HepG2 (cell line): Measurements from ENCODE around the gene EPN3. TPM values are rescaled to one million over a fixed set of nuclear protein-coding genes. Genes with fewer than 3 reads are reported as not detected.

Experiments used
- CHCHD3 ChIP-seq: sonication (generic); formaldehyde crosslinking; IDR thresholded peaks from 2 replicates; pipeline ENCODE4 v1.8.0; 2022; ENCODE audit warnings: mild to moderate bottlenecking, missing genetic modification reagents, moderate library complexity
- DPF2 ChIP-seq: sonication (generic); formaldehyde crosslinking; IDR thresholded peaks from 2 replicates; pipeline ENCODE4 v1.4.0; 2020; ENCODE audit warnings: mild to moderate bottlenecking, low read depth, missing genetic modification reagents, borderline replicate concordance
- FOXO4 ChIP-seq: sonication (generic); formaldehyde crosslinking; conservative IDR thresholded peaks from 2 replicates; pipeline ENCODE4 v1.8.1; 2023; ENCODE audit warnings: missing genetic modification reagents
- GATAD2A ChIP-seq: IDR thresholded peaks from 2 replicates; pipeline ENCODE4 v1.6.1; 2016
- HDAC1 ChIP-seq: sonication (generic); formaldehyde crosslinking; IDR thresholded peaks from 2 replicates; pipeline ENCODE4 v1.5.1; 2020; ENCODE audit warnings: mild to moderate bottlenecking, missing genetic modification reagents
- HINFP ChIP-seq: sonication (generic); formaldehyde crosslinking; IDR thresholded peaks from 2 replicates; pipeline ENCODE4 v1.4.0; 2020; ENCODE audit warnings: low read depth, mild to moderate bottlenecking, missing genetic modification reagents
- HMGA1 ChIP-seq: sonication (generic); formaldehyde crosslinking; conservative IDR thresholded peaks from 2 replicates; pipeline ENCODE4 v1.4.0; 2020; ENCODE audit warnings: missing genetic modification reagents
- HNRNPL ChIP-seq: fragments of 200-400 bp; formaldehyde crosslinking; IDR thresholded peaks from 2 replicates; pipeline ENCODE4 v1.6.1; 2017; ENCODE audit warnings: mild to moderate bottlenecking, low read depth, low read length
- MAFF ChIP-seq: IDR thresholded peaks from 2 replicates; pipeline ENCODE4 v1.6.1; 2011; ENCODE audit warnings: low read depth, low read length, improper control_type of control experiment
- MIER2 ChIP-seq: IDR thresholded peaks from 2 replicates; pipeline ENCODE4 v1.6.1; 2016; ENCODE audit warnings: missing biosample characterization, missing genetic modification reagents
- NFKB2 ChIP-seq: sonication (generic); formaldehyde crosslinking; IDR thresholded peaks from 2 replicates; pipeline ENCODE4 v1.4.0; 2020; ENCODE audit warnings: missing genetic modification reagents, borderline replicate concordance
- NRL ChIP-seq: sonication (generic); formaldehyde crosslinking; IDR thresholded peaks from 2 replicates; pipeline ENCODE4 v1.5.0; 2020; ENCODE audit warnings: missing genetic modification reagents, mild to moderate bottlenecking, moderate library complexity, borderline replicate concordance
- PCBP2 ChIP-seq: fragments of 200-400 bp; formaldehyde crosslinking; optimal IDR thresholded peaks from 2 replicates; pipeline ENCODE3; 2018; ENCODE audit warnings: low read length, low read depth; ENCODE audit not compliant: poor library complexity, severe bottlenecking
- PLRG1 ChIP-seq: fragments of 450-650 bp; conservative IDR thresholded peaks from 2 replicates; pipeline ENCODE4 v1.6.1; 2016
- PRDM10 ChIP-seq: sonication (generic); formaldehyde crosslinking; IDR thresholded peaks from 2 replicates; pipeline ENCODE4 v1.4.0; 2020; ENCODE audit warnings: low read depth, missing genetic modification reagents
- PRPF4 ChIP-seq: fragments of 200-400 bp; formaldehyde crosslinking; IDR thresholded peaks from 2 replicates; pipeline ENCODE4 v1.6.1; 2016; ENCODE audit warnings: low read length, low read depth; ENCODE audit not compliant: poor library complexity, severe bottlenecking
- SMARCC2 ChIP-seq: fragments of 450-650 bp; IDR thresholded peaks from 2 replicates; pipeline ENCODE4 v1.6.1; 2017; ENCODE audit warnings: antibody characterized with exemption, mild to moderate bottlenecking
- ZC3H4 ChIP-seq: sonication (generic); formaldehyde crosslinking; IDR thresholded peaks from 2 replicates; pipeline ENCODE4 v1.4.0; 2020; ENCODE audit warnings: missing genetic modification reagents, borderline replicate concordance
- ZNF292 ChIP-seq: sonication (generic); formaldehyde crosslinking; IDR thresholded peaks from 2 replicates; pipeline ENCODE4 v1.8.1; 2022; ENCODE audit warnings: mild to moderate bottlenecking, low read depth, missing genetic modification reagents, borderline replicate concordance
- ZNF770 ChIP-seq: sonication (generic); formaldehyde crosslinking; IDR thresholded peaks from 2 replicates; pipeline ENCODE4 v1.5.0; 2020; ENCODE audit warnings: mild to moderate bottlenecking, missing genetic modification reagents
- polyA plus RNA-seq, 8 experiments: library from polyadenylated mRNA; depleted of rRNA in 3 of 8; stranded (reverse) in 7 of 8; unstranded in 1 of 8; fragments of >200 nt; fragmentation: Illumina TruSeq in 4 of 8; extraction: Trizol in 4 of 8; gene quantifications; 2 replicates each; pipeline versions ENCODE4 v1.2.1 to v1.2.3, GENCODE V29; 2011 to 2016; ENCODE audit warnings: low read depth in 4 of 8, missing spikeins in 1 of 8, mixed read lengths in 1 of 8; ENCODE audit not compliant: insufficient read depth in 1 of 8
- total RNA-seq, 5 experiments: library from RNA; depleted of rRNA; stranded (reverse); fragments of >200 nt; fragmentation: Illumina TruSeq; extraction: Trizol; gene quantifications; 2 replicates each; pipeline ENCODE4 v1.2.3, GENCODE V29; 2016; ENCODE audit warnings: low read depth in 1 of 5

The EPN3 gene
- total and polyA plus RNA-seq, 2 of the 13 experiments (the other 11 are each of a cell fraction or from before 2014, with no cell fraction given) = 0.11 to 0.95 TPM

- peak; percentile 62; the same call in 1 of the 2 replicates for TF ChIP-seq ZNF770 (CRISPR knock-in tag)
- TF ChIP-seq ZNF292 (CRISPR knock-in tag) = peak; percentile 92
- TF ChIP-seq MIER2 = no peak
- no peak for TF ChIP-seq PLRG1
- TF ChIP-seq HNRNPL = no peak
- no peak for TF ChIP-seq CHCHD3
- TF ChIP-seq NFKB2 (CRISPR knock-in tag) = 0 out of 2 replicates have a peak, but pooled peaks have one; percentile 16
- peak; percentile 4; the same call in 1 of the 2 replicates for TF ChIP-seq HDAC1 (CRISPR knock-in tag)
- peak; percentile 42; the same call in 1 of the 2 replicates for TF ChIP-seq NRL
- TF ChIP-seq HMGA1 (CRISPR knock-in tag) = no peak
- TF ChIP-seq ZC3H4 (CRISPR knock-in tag) = no peak
- peak; percentile 51; the same call in 1 of the 2 replicates for TF ChIP-seq HINFP (CRISPR knock-in tag)
- no peak for TF ChIP-seq PRPF4
- TF ChIP-seq PRDM10 = no peak
- no peak for TF ChIP-seq SMARCC2
- no peak for TF ChIP-seq MAFF
- 0 out of 2 replicates have a peak, but pooled peaks have one; percentile 16 for TF ChIP-seq GATAD2A (CRISPR knock-in tag)
- TF ChIP-seq DPF2 = no peak
- TF ChIP-seq PCBP2 = no peak
- no peak for TF ChIP-seq FOXO4
These were observed 14.0 kb upstream of the EPN3 start (continued) for GRCh38 chr17:50518384-50519023.
